IMR-90 (cell line): ENCODE results near the gene NKAIN2. TPM values are rescaled to one million over a fixed set of nuclear protein-coding genes. Genes with fewer than 3 reads are reported as not detected.

Experiments
- ATAC-seq: fragments of 200-7000 bp; cut with Tn5 transposase; 2 replicates; pipeline ENCODE4 v1.9.1; 2020; ENCODE audit warnings: low read depth, mild to moderate bottlenecking, moderate library complexity
- BruUV-seq: library from RNA; stranded (reverse); fragments of 400-500 nt; replicated peaks from 2 replicates; lab custom pipeline; 2021; lab: Mats Ljungman, UMichigan
- CTCF ChIA-PET: fragments of 300-600 bp; formaldehyde crosslinking; extraction: SDS; loops from one replicate; lab custom pipeline; 2021; ENCODE audit warnings: antibody characterized with exemption; lab: Yijun Ruan, JAX
- POLR2A ChIA-PET: fragments of 300-600 bp; sonication (Branson Sonifier 250); formaldehyde crosslinking; loops from one replicate; lab custom pipeline; 2022; ENCODE audit warnings: antibody characterized with exemption; ENCODE audit not compliant: unreplicated experiment; lab: Charles Lee
- DNase-seq: peaks from one replicate; pipeline ENCODE4 v3.0.0; 2013
- H2AFZ ChIP-seq: replicated peaks from 2 replicates; pipeline ENCODE3; 2013; ENCODE audit warnings: low read length, mild to moderate bottlenecking; ENCODE audit not compliant: poor library complexity
- H2AK5ac ChIP-seq: 2 replicates; pipeline ENCODE4 v1.6.1; 2013; ENCODE audit warnings: low read depth, low read length, inconsistent platforms
- H2AK9ac ChIP-seq: replicated peaks from 2 replicates; pipeline ENCODE3; 2013; ENCODE audit warnings: mild to moderate bottlenecking, low read depth, low read length, moderate library complexity; ENCODE audit not compliant: poor library complexity
- H2BK120ac ChIP-seq: 2 replicates; pipeline ENCODE4 v1.6.1; 2013; ENCODE audit warnings: low read depth, low read length, inconsistent platforms
- H2BK15ac ChIP-seq: 3 replicates; pipeline ENCODE4 v1.6.1; 2013; ENCODE audit warnings: low read depth, low read length, inconsistent platforms
- H2BK20ac ChIP-seq: 2 replicates; pipeline ENCODE4 v1.6.1; 2013; ENCODE audit warnings: low read depth, mild to moderate bottlenecking, inconsistent platforms, low read length, moderate library complexity
- H2BK5ac ChIP-seq: 2 replicates; pipeline ENCODE4 v1.6.1; 2013; ENCODE audit warnings: mild to moderate bottlenecking, low read depth, low read length, inconsistent platforms; ENCODE audit not compliant: poor library complexity, severe bottlenecking
- H3K14ac ChIP-seq: replicated peaks from 2 replicates; pipeline ENCODE4 v1.6.1; 2013; ENCODE audit warnings: low read depth, low read length, inconsistent platforms
- H3K18ac ChIP-seq: 2 replicates; pipeline ENCODE4 v1.6.1; 2013; ENCODE audit warnings: low read depth, low read length, control low read depth
- H3K23ac ChIP-seq: 2 replicates; pipeline ENCODE4 v1.6.1; 2013; ENCODE audit warnings: low read depth, low read length, inconsistent platforms
- H3K27ac ChIP-seq: 2 replicates; pipeline ENCODE4 v1.5.1; 2013; ENCODE audit warnings: mild to moderate bottlenecking, control low read depth, low read length; ENCODE audit not compliant: insufficient read depth
- H3K27me3 ChIP-seq: 2 replicates; pipeline ENCODE4 v1.6.1; 2013; ENCODE audit warnings: low read length; ENCODE audit not compliant: control insufficient read depth, insufficient read depth
- H3K36me3 ChIP-seq: 2 replicates; pipeline ENCODE4 v1.6.1; 2013; ENCODE audit warnings: low read length, mixed read lengths; ENCODE audit not compliant: control insufficient read depth, insufficient read depth
- H3K4ac ChIP-seq: 2 replicates; pipeline ENCODE4 v1.6.1; 2013; ENCODE audit warnings: low read depth, low read length, inconsistent platforms
- H3K4me1 ChIP-seq: 2 replicates; pipeline ENCODE4 v1.6.1; 2013; ENCODE audit warnings: low read length, mixed read lengths; ENCODE audit not compliant: control insufficient read depth, insufficient read depth
- H3K4me2 ChIP-seq: 2 replicates; pipeline ENCODE4 v1.6.1; 2013; ENCODE audit warnings: low read depth, mild to moderate bottlenecking, control low read depth, low read length, moderate library complexity
- H3K4me3 ChIP-seq: 2 replicates; pipeline ENCODE4 v1.5.1; 2013; ENCODE audit warnings: low read depth, mild to moderate bottlenecking, control low read depth, low read length, moderate library complexity; ENCODE audit not compliant: insufficient read depth
- H3K56ac ChIP-seq: 2 replicates; pipeline ENCODE4 v1.6.1; 2013; ENCODE audit warnings: low read length, inconsistent platforms; ENCODE audit not compliant: insufficient read depth; ENCODE audit errors: extremely low read depth
- H3K79me1 ChIP-seq, 2 experiments: 2 replicates each; pipeline ENCODE4 v1.6.1; 2013; ENCODE audit warnings: low read length in 2 of 2, inconsistent platforms in 1 of 2, low read depth in 1 of 2
- H3K9ac ChIP-seq: 2 replicates; pipeline ENCODE4 v1.6.1; 2013; ENCODE audit warnings: low read depth, low read length, control low read depth
- H3K9me1 ChIP-seq: 2 replicates; pipeline ENCODE4 v1.6.1; 2013; ENCODE audit warnings: low read length, inconsistent platforms; ENCODE audit not compliant: insufficient read depth
- H3K9me3 ChIP-seq: 2 replicates; pipeline ENCODE4 v1.6.1; 2013; ENCODE audit warnings: low read length; ENCODE audit not compliant: control insufficient read depth, insufficient read depth
- H4K20me1 ChIP-seq: 2 replicates; pipeline ENCODE4 v1.6.1; 2013; ENCODE audit warnings: low read length, inconsistent platforms; ENCODE audit not compliant: insufficient read depth
- H4K5ac ChIP-seq: 2 replicates; pipeline ENCODE4 v1.6.1; 2013; ENCODE audit warnings: mild to moderate bottlenecking, low read depth, low read length, control low read depth
- H4K8ac ChIP-seq, 2 experiments: 2 replicates each; pipeline ENCODE4 v1.6.1; 2013; ENCODE audit warnings: low read depth in 2 of 2, low read length in 2 of 2, control low read depth in 1 of 2, inconsistent platforms in 1 of 2
- H4K91ac ChIP-seq: 2 replicates; pipeline ENCODE4 v1.6.1; 2013; ENCODE audit warnings: low read depth, low read length, inconsistent platforms; ENCODE audit not compliant: insufficient read depth
- CTCF ChIP-seq: conservative IDR thresholded peaks from 2 replicates; pipeline ENCODE4 v1.5.1; 2012; ENCODE audit warnings: mild to moderate bottlenecking, low read depth, low read length, improper control_type of control experiment
- ELK1 ChIP-seq: fragments of 150-350 bp; IDR thresholded peaks from 2 replicates; pipeline ENCODE4 v1.6.1; 2016; ENCODE audit warnings: low read depth, mild to moderate bottlenecking, low read length, moderate library complexity, borderline replicate concordance
- FOS ChIP-seq: fragments of 150-350 bp; IDR thresholded peaks from 2 replicates; pipeline ENCODE4 v1.6.1; 2016; ENCODE audit warnings: low read depth, low read length
- MAZ ChIP-seq: IDR thresholded peaks from 2 replicates; pipeline ENCODE4 v1.6.1; 2012; ENCODE audit warnings: low read depth, mild to moderate bottlenecking, low read length, improper control_type of control experiment, moderate library complexity, borderline replicate concordance
- POLR2A ChIP-seq: IDR thresholded peaks from 2 replicates; pipeline ENCODE4 v1.6.1; 2012; ENCODE audit warnings: mild to moderate bottlenecking, low read depth, low read length
- RCOR1 ChIP-seq: IDR thresholded peaks from 2 replicates; pipeline ENCODE4 v1.6.1; 2012; ENCODE audit warnings: mild to moderate bottlenecking, low read length, improper control_type of control experiment; ENCODE audit not compliant: insufficient replicate concordance
- RFX5 ChIP-seq: IDR thresholded peaks from 2 replicates; pipeline ENCODE4 v1.8.0; 2012; ENCODE audit warnings: low read depth, mild to moderate bottlenecking, low read length, moderate library complexity
- dilution Hi-C: fragments of 300-500 bp; cut with HindIII; formaldehyde crosslinking; loops from one replicate; pipeline ENCODE4 v1.14.3; 2018; ENCODE audit warnings: low sequenced_read_pairs; ENCODE audit not compliant: unreplicated experiment
- in situ Hi-C: fragments of 300-500 bp; cut with MboI; formaldehyde crosslinking; loops from 3 replicates; pipeline ENCODE4 v1.14.3; 2019; ENCODE audit warnings: low sequenced_read_pairs, inconsistent platforms, mixed read lengths
- intact Hi-C: fragments of 100-400 bp; cut with micrococcal nuclease; formaldehyde crosslinking; loops from 2 replicates; pipeline ENCODE4 v1.10.0; 2022
- polyA plus RNA-seq, 3 experiments: library from polyadenylated mRNA; depleted of rRNA; stranded (reverse); fragments of >200 nt; gene quantifications; 2 replicates each; pipeline ENCODE4 v1.2.3, GENCODE V29; 2012; ENCODE audit warnings: low replicate concordance in 1 of 3
- total RNA-seq: library from RNA; depleted of rRNA; stranded (reverse); fragments of >200 nt; gene quantifications from 2 replicates; pipeline ENCODE4 v1.2.3, GENCODE V29; 2012

The NKAIN2 gene
- total and polyA plus RNA-seq, 2 of the 4 experiments (the other 2 are of a cell fraction) = not detected

GRCh38 chr6:124143435-124143834 lies 339.8 kb downstream of the NKAIN2 start:
- Histone ChIP-seq H3K9me3 (no peaks in the 10 kb centered on the region), H4K8ac (no peak overlapping the region), H2BK5ac (no peak overlapping the region), H3K4me1 (no peaks in the 10 kb centered on the region), H3K56ac (no peak overlapping the region), H3K79me1 (no peaks in the 10 kb centered on the region), H2AK5ac (no peak overlapping the region), H3K36me3 (no peaks in the 10 kb centered on the region), H3K4me2 (no peak overlapping the region), H2BK20ac (no peak overlapping the region), H3K23ac (no peak overlapping the region), H2BK120ac (no peak overlapping the region), H2AFZ (no peak overlapping the region), H4K5ac (no peak overlapping the region), H3K27ac (no peak overlapping the region), H3K4me3 (no peak overlapping the region), H4K91ac (no peak overlapping the region), H2BK15ac (no peak overlapping the region), H3K9ac (no peak overlapping the region), H2AK9ac (no peak overlapping the region), H3K9me1 (no peaks in the 10 kb centered on the region), H4K20me1 (no peaks in the 10 kb centered on the region), H3K18ac (no peak overlapping the region), H3K27me3 (no peaks in the 10 kb centered on the region), H3K4ac (no peak overlapping the region), H3K14ac (no peak overlapping the region)
- no peak for TF ChIP-seq RCOR1
- TF ChIP-seq POLR2A = no peak
- no peak for TF ChIP-seq FOS
- TF ChIP-seq ELK1 = no peak
- TF ChIP-seq RFX5 = no peak
- no peak for TF ChIP-seq MAZ
- TF ChIP-seq CTCF = no peak
- no TSS peak for BruUV-seq
- DNase-seq (no peak), ATAC-seq (no peak)
- intact Hi-C loops (no loop called here), in situ Hi-C loops (no loop called here), dilution Hi-C loops (no loop called here)
- ChIA-PET POLR2A (no interaction called here), CTCF (no interaction called here)
